CD14-positive monocyte (primary cell): ENCODE results near the gene CMPK2. TPM values are rescaled to one million over a fixed set of nuclear protein-coding genes. Genes with fewer than 3 reads are reported as not detected.

Experiments used
- DNase-seq, 3 donors: peaks; one replicate each; pipeline ENCODE4 v3.0.0-alpha.2; 2011 to 2022
- H2AFZ ChIP-seq: 2 replicates; pipeline ENCODE4 v1.6.0; 2012; ENCODE audit warnings: mild to moderate bottlenecking, low read depth, low read length, inconsistent platforms; ENCODE audit not compliant: insufficient read depth, poor library complexity, severe bottlenecking
- H3K27ac ChIP-seq, 2 donors: 1 replicate in 1 of 2; 2 replicates in 1 of 2; pipeline ENCODE4 v1.5.1; 2012 to 2013; ENCODE audit warnings: low read length in 2 of 2, control low read depth in 1 of 2, inconsistent platforms in 1 of 2, low read depth in 1 of 2, mild to moderate bottlenecking in 1 of 2
- H3K27me3 ChIP-seq, 2 donors: one replicate each; pipeline versions ENCODE4 v1.6.0 to v1.6.1; 2011 to 2013; ENCODE audit warnings: low read length in 2 of 2; ENCODE audit not compliant: control insufficient read depth in 2 of 2, insufficient read depth in 2 of 2
- H3K36me3 ChIP-seq, 2 donors: replicated peaks in 1 of 2; 1 replicate in 1 of 2; 2 replicates in 1 of 2; pipeline versions ENCODE4 v1.5.1 to v1.6.1; 2012 to 2013; ENCODE audit warnings: low read length in 2 of 2, control low read depth in 1 of 2, inconsistent platforms in 1 of 2, mild to moderate bottlenecking in 1 of 2; ENCODE audit not compliant: insufficient read depth in 2 of 2, control insufficient read depth in 1 of 2
- H3K4me1 ChIP-seq, 2 donors: 1 replicate in 1 of 2; 2 replicates in 1 of 2; pipeline versions ENCODE4 v1.5.1 to v1.6.1; 2012 to 2013; ENCODE audit warnings: low read length in 2 of 2, control low read depth in 1 of 2, inconsistent platforms in 1 of 2, mild to moderate bottlenecking in 1 of 2, moderate library complexity in 1 of 2; ENCODE audit not compliant: insufficient read depth in 2 of 2, control insufficient read depth in 1 of 2
- H3K4me2 ChIP-seq: replicated peaks from 2 replicates; pipeline ENCODE3; 2012; ENCODE audit warnings: low read length, moderate library complexity, mild to moderate bottlenecking; ENCODE audit not compliant: poor library complexity, severe bottlenecking; ENCODE audit errors: extremely low read depth
- H3K4me3 ChIP-seq, 3 experiments: fragments of 200-600 bp in 1 of 3; sonication (generic) in 1 of 3; replicated peaks in 1 of 3; 1 replicate in 2 of 3; 2 replicates in 1 of 3; pipeline ENCODE4 v1.5.1; 2011 to 2013; ENCODE audit warnings: low read length in 3 of 3, mild to moderate bottlenecking in 3 of 3, control low read depth in 2 of 3, low read depth in 2 of 3, inconsistent platforms in 1 of 3, moderate library complexity in 1 of 3
- H3K79me2 ChIP-seq: 2 replicates; pipeline ENCODE4 v1.6.0; 2012; ENCODE audit warnings: mild to moderate bottlenecking, control low read depth, inconsistent platforms, low read length, moderate library complexity; ENCODE audit not compliant: insufficient read depth
- H3K9ac ChIP-seq: 2 replicates; pipeline ENCODE4 v1.6.0; 2017; ENCODE audit warnings: low read length, mild to moderate bottlenecking; ENCODE audit not compliant: insufficient read depth, poor library complexity, severe bottlenecking
- H3K9me3 ChIP-seq, 2 donors: replicated peaks in 1 of 2; 1 replicate in 1 of 2; 2 replicates in 1 of 2; pipeline versions ENCODE4 v1.5.1 to v1.6.1; 2012 to 2013; ENCODE audit warnings: low read length in 2 of 2, control low read depth in 1 of 2; ENCODE audit not compliant: control insufficient read depth in 1 of 2, insufficient read depth in 1 of 2
- H4K20me1 ChIP-seq: 2 replicates; pipeline ENCODE4 v1.6.0; 2012; ENCODE audit warnings: mild to moderate bottlenecking, low read length, control low read depth, moderate library complexity; ENCODE audit not compliant: insufficient read depth
- H3K27ac Mint-ChIP-seq, 7 donors: one replicate each; pipeline ENCODE4 v1.8.0; 2020; ENCODE audit warnings: mild to moderate bottlenecking in 7 of 7, mixed read lengths in 7 of 7, moderate library complexity in 6 of 7, inconsistent platforms in 2 of 7
- H3K27me3 Mint-ChIP-seq, 3 donors: one replicate each; pipeline ENCODE4 v1.8.0; 2021 to 2022; ENCODE audit warnings: low read depth in 3 of 3, mild to moderate bottlenecking in 3 of 3, mixed read lengths in 3 of 3, moderate library complexity in 3 of 3, inconsistent platforms in 1 of 3
- H3K36me3 Mint-ChIP-seq, 2 donors: one replicate each; pipeline ENCODE4 v1.8.0; 2020; ENCODE audit warnings: mixed read lengths in 2 of 2, inconsistent platforms in 1 of 2, mild to moderate bottlenecking in 1 of 2
- H3K4me1 Mint-ChIP-seq: one replicate; pipeline ENCODE4 v1.8.0; 2020; ENCODE audit warnings: mild to moderate bottlenecking, mixed read lengths
- H3K4me3 Mint-ChIP-seq, 2 donors: one replicate each; pipeline ENCODE4 v1.8.0; 2020; ENCODE audit warnings: mild to moderate bottlenecking in 2 of 2, mixed read lengths in 2 of 2, moderate library complexity in 1 of 2
- H3K9me3 Mint-ChIP-seq, 7 donors: one replicate each; pipeline ENCODE4 v1.8.0; 2020 to 2022; ENCODE audit warnings: mixed read lengths in 7 of 7, mild to moderate bottlenecking in 6 of 7, moderate library complexity in 6 of 7, inconsistent platforms in 2 of 7
- WGBS: methylation state at CpG from one replicate; pipeline ENCODE4 v1.1.5; 2013; ENCODE audit warnings: missing lambda C conversion rate; ENCODE audit not compliant: insufficient coverage; 5-methylcytosine and 5-hydroxymethylcytosine counted together
- intact Hi-C, 2 donors: fragments of 100-400 bp; cut with micrococcal nuclease; formaldehyde crosslinking; loops; one replicate each; pipeline versions ENCODE4 v1.15.0 to v1.15.1; 2023
- polyA plus RNA-seq, 3 donors: library from polyadenylated mRNA; depleted of rRNA in 1 of 3; unstranded in 2 of 3; stranded (reverse) in 1 of 3; fragments of 300-500 nt in 2 of 3; fragments of >200 nt in 1 of 3; fragmentation: Illumina TruSeq in 2 of 3; gene quantifications; 1 replicate in 2 of 3; 2 replicates in 1 of 3; pipeline ENCODE4 v1.2.3, GENCODE V29; 2012 to 2021
- TF ChIP-seq, protein P1 (sequence below): fragments of 200-600 bp; IDR thresholded peaks from one replicate; pipeline ENCODE4 v1.8.0; 2022; ENCODE audit warnings: antibody characterized with exemption, mild to moderate bottlenecking

The CMPK2 gene
- polyA plus RNA-seq, 3 donors = 12.6 to 18.1 (median 17.0) TPM

GRCh38 chr2:6915399-6915798 is 49.7 kb upstream of the CMPK2 start:
- H3K9me3 ChIP-seq = no peaks in the 10 kb centered on the region
- H3K27me3 ChIP-seq = no peaks in the 10 kb centered on the region
- peaks cover 14 to 15% of the 10 kb centered on the region in 2 donors for H3K4me1 ChIP-seq
- no peak for DNase-seq
- no peak overlapping the region for H3K27ac ChIP-seq
- H4K20me1 ChIP-seq = no peaks in the 10 kb centered on the region
- Mint-ChIP-seq H3K4me1 (peaks cover 16% of the 10 kb centered on the region), H3K27ac (no peak overlapping the region), H3K9me3 (peaks cover 0 to 3% (median 0%) of the 10 kb centered on the region in 7 donors), H3K27me3 (peaks cover 1 to 15% (median 11%) of the 10 kb centered on the region in 3 donors), H3K36me3 (no peaks in the 10 kb centered on the region), H3K4me3 (no peak overlapping the region)
- no peak overlapping the region for H3K9ac ChIP-seq
- no peak overlapping the region for H3K4me3 ChIP-seq
- H3K79me2 ChIP-seq = peaks cover 4% of the 10 kb centered on the region
- H3K36me3 ChIP-seq = no peaks in the 10 kb centered on the region
- H3K4me2 ChIP-seq = no peak overlapping the region
- no peak overlapping the region for H2AFZ ChIP-seq
- TF ChIP-seq, protein P1, sequence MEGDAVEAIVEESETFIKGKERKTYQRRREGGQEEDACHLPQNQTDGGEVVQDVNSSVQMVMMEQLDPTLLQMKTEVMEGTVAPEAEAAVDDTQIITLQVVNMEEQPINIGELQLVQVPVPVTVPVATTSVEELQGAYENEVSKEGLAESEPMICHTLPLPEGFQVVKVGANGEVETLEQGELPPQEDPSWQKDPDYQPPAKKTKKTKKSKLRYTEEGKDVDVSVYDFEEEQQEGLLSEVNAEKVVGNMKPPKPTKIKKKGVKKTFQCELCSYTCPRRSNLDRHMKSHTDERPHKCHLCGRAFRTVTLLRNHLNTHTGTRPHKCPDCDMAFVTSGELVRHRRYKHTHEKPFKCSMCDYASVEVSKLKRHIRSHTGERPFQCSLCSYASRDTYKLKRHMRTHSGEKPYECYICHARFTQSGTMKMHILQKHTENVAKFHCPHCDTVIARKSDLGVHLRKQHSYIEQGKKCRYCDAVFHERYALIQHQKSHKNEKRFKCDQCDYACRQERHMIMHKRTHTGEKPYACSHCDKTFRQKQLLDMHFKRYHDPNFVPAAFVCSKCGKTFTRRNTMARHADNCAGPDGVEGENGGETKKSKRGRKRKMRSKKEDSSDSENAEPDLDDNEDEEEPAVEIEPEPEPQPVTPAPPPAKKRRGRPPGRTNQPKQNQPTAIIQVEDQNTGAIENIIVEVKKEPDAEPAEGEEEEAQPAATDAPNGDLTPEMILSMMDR = no peak
- intact Hi-C loops = loop anchor here in 1 of 2 donors (10.0 kb wide), 1 partner anchor 89 kb away; no protein-coding TSS in a partner anchor
- WGBS = 100% methylated on average over 1 of the region's 2 CpGs

DNA sequence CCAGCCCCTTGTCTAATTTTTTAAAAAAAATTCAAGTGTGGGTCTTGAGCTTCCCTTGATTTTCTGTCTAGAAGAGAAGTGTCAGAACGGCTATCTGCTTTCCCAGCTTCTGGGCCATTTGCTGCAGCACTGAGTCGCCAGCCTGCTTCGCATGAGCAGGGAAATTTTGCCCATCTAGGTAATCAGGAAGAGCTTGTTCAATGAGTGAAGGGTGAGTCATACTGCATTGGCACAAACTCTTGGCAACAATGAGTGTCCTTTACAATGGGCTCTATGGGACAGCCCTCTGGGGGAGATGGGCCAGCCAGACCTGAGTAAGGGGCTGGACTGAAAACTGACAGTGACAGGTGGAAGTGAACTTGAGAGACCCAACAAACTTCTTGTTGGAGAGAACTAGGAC is 49.1 kb upstream of the CMPK2 start:
- no peaks in the 10 kb centered on the region for H3K27me3 ChIP-seq
- Mint-ChIP-seq H3K4me1 (peaks cover 20% of the 10 kb centered on the region), H3K4me3 (no peak overlapping the region), H3K36me3 (no peaks in the 10 kb centered on the region), H3K27ac (no peak overlapping the region), H3K9me3 (peaks cover 0 to 3% (median 0%) of the 10 kb centered on the region in 7 donors), H3K27me3 (peaks cover 1 to 14% (median 13%) of the 10 kb centered on the region in 3 donors)
- H3K4me1 ChIP-seq = peaks cover 19 to 21% of the 10 kb centered on the region in 2 donors
- H3K27ac ChIP-seq = no peak overlapping the region
- no peaks in the 10 kb centered on the region for H3K9me3 ChIP-seq
- H2AFZ ChIP-seq = no peak overlapping the region
- H3K4me3 ChIP-seq = no peak overlapping the region
- no peak overlapping the region for H3K9ac ChIP-seq
- TF ChIP-seq, protein P1 = no peak
- peak in 1 of 3 donors; percentile 44 for DNase-seq
- H3K36me3 ChIP-seq = no peaks in the 10 kb centered on the region
- intact Hi-C loops = loop anchor here in 1 of 2 donors (10.0 kb wide), 1 partner anchor 90 kb away; no protein-coding TSS in a partner anchor
- peaks cover under 1% of the 10 kb centered on the region for H3K79me2 ChIP-seq
- H3K4me2 ChIP-seq = no peak overlapping the region
- 82% methylated on average over 3 of the region's 3 CpGs for WGBS
- H4K20me1 ChIP-seq = no peaks in the 10 kb centered on the region
